HG03039 (cell line): Measurements from ENCODE around the gene EXOC3.
A peak's percentile ranks its signal among the peaks of the same experiment; 100 is the strongest.
"Not testable (repeated sequence)": the region's sequence is repeated elsewhere in the genome, so short reads cannot be mapped to it uniquely, and the experiment has no call there.

Source experiments
- ATAC-seq: cut with Tn5 transposase; IDR thresholded peaks from one replicate; pipeline ENCODE4 v1.9.1; 2021; ENCODE audit warnings: mild to moderate bottlenecking, moderate library complexity; ENCODE audit not compliant: unreplicated experiment

The EXOC3 gene

GRCh38 chr5:471750-472058 lies 28.7 kb downstream of the EXOC3 start:
- no peak for ATAC-seq

GRCh38 chr5:472076-472655 lies 29.2 kb downstream of the EXOC3 start:
- ATAC-seq, result peak; percentile 2

- ATAC-seq, result peak; percentile 66
Measured at GRCh38 chr5:472656-473550, 29.9 kb downstream of the EXOC3 start.

- peak; percentile 26 for ATAC-seq
Measured at GRCh38 chr5:473551-474192, 30.7 kb downstream of the EXOC3 start.

GRCh38 chr5:474232-474839 lies 31.4 kb downstream of the EXOC3 start:
- ATAC-seq, result not testable (repeated sequence)

GRCh38 chr5:474840-475661 lies 32.1 kb downstream of the EXOC3 start:
- no peak for ATAC-seq

GRCh38 chr5:475704-476101 lies 32.7 kb downstream of the EXOC3 start:
- no peak for ATAC-seq

GRCh38 chr5:476102-476813 lies 33.3 kb downstream of the EXOC3 start:
- no peak for ATAC-seq

- no peak for ATAC-seq
Measured at GRCh38 chr5:476814-477175, 33.8 kb downstream of the EXOC3 start.

GRCh38 chr5:477247-477646 lies 34.3 kb downstream of the EXOC3 start:
- ATAC-seq, result no peak

- ATAC-seq, result no peak
Measured at GRCh38 chr5:477871-478270, 34.9 kb downstream of the EXOC3 start.

GRCh38 chr5:478369-478981 lies 35.5 kb downstream of the EXOC3 start:
- no peak for ATAC-seq

- ATAC-seq, result no peak
Measured at GRCh38 chr5:478982-479535, 36.1 kb downstream of the EXOC3 start.

- no peak for ATAC-seq
Measured at GRCh38 chr5:479566-480319, 36.8 kb downstream of the EXOC3 start.

GRCh38 chr5:481347-481746 lies 38.4 kb downstream of the EXOC3 start:
- ATAC-seq, result no peak

- no peak for ATAC-seq
Measured at GRCh38 chr5:482021-482420, 39.0 kb downstream of the EXOC3 start.

GRCh38 chr5:482506-482905 lies 39.5 kb downstream of the EXOC3 start:
- no peak for ATAC-seq

GRCh38 chr5:483011-483410 lies 40.0 kb downstream of the EXOC3 start:
- ATAC-seq, result no peak
